ENCODE results near the gene VWA5B1. TPM values are rescaled to one million over a fixed set of nuclear protein-coding genes. Genes with fewer than 3 reads are reported as not detected.
"Not testable (repeated sequence)": the region's sequence is repeated elsewhere in the genome, so short reads cannot be mapped to it uniquely, and the experiment has no call there.

The VWA5B1 gene
- total RNA-seq, 1 donor from 2014 or later = 1.9 TPM

DNA sequence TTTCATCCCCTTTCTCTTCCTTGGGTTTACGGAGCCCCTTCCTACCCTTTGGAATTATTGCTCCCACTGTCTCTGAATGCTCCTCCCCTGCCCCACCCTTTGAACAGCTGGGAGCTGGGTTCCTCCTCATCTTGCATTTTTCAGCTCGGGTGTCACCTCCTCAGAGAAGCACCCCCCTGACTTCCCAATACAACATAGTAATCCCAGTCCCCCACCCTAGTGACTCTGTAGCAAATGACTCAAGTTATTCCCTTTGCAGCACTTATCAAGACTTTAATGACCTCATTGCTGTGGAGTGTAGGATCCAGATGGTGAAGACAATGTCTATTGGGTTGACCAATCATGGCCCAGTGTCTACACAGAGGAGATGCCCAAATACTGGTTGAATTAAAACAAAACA is 8.9 kb upstream of the VWA5B1 start:
- Mint-ChIP-seq H3K4me3 (no peak overlapping the region), H3K27ac (no peak overlapping the region), H3K4me1 (ENCODE audit: unreplicated experiment) (peaks cover 11% of the 10 kb centered on the region), H3K9me3 (peaks cover 10% of the 10 kb centered on the region), H3K27me3 (peaks cover 36% of the 10 kb centered on the region), H3K36me3 (no peaks in the 10 kb centered on the region)
- no peak for DNase-seq (ENCODE audit: extremely low spot score, unreplicated experiment)
- TF ChIP-seq, protein P1, sequence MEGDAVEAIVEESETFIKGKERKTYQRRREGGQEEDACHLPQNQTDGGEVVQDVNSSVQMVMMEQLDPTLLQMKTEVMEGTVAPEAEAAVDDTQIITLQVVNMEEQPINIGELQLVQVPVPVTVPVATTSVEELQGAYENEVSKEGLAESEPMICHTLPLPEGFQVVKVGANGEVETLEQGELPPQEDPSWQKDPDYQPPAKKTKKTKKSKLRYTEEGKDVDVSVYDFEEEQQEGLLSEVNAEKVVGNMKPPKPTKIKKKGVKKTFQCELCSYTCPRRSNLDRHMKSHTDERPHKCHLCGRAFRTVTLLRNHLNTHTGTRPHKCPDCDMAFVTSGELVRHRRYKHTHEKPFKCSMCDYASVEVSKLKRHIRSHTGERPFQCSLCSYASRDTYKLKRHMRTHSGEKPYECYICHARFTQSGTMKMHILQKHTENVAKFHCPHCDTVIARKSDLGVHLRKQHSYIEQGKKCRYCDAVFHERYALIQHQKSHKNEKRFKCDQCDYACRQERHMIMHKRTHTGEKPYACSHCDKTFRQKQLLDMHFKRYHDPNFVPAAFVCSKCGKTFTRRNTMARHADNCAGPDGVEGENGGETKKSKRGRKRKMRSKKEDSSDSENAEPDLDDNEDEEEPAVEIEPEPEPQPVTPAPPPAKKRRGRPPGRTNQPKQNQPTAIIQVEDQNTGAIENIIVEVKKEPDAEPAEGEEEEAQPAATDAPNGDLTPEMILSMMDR (conservative IDR thresholded peaks at IDR 0.05) = no peak

DNA sequence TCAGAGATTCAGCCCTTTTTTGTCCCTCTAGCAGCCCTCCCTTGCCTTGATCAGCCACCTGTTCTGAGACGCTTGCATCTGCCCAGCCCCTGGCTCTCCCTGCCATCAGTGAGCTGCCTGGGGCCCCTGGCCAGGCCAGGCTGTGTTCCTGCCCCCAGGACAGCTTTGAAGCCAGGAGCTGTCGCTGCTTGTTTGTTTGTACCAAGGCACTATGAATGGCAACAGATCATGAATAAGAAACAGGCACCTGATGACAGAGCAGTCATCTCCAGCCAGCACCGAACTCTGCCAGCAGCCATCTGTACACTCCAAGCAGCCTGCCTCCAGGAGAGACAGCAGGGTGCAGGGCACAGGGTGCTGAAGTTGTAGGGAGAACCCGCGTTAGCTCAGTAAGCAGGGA is 8.1 kb upstream of the VWA5B1 start:
- Mint-ChIP-seq H3K27me3 (peaks cover 33% of the 10 kb centered on the region), H3K4me3 (no peak overlapping the region), H3K36me3 (no peaks in the 10 kb centered on the region), H3K4me1 (ENCODE audit: unreplicated experiment) (peaks cover 11% of the 10 kb centered on the region), H3K27ac (no peak overlapping the region), H3K9me3 (peaks cover 10% of the 10 kb centered on the region)
- TF ChIP-seq, protein P1 (conservative IDR thresholded peaks at IDR 0.05) = no peak
- no peak for DNase-seq (ENCODE audit: extremely low spot score, unreplicated experiment)

DNA sequence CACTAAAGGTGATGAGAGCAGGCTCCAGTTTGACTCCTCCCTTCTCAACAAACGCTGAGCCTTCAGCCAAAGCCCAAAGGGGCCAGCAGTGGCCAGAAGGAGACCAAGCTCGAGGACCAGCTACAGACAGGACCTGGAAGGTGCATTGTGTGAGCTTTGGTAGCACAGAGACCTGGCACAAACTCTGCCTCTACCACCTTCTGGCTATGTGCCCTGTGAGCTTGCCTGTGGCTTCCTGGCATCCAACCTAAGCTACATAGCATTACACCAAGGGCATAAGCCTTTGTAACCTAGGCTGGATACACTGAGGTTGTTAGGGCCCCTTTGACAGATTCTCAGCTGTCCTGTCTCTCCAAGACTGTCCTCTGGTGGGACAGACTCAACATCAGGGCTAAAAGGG is 6.6 kb upstream of the VWA5B1 start:
- no peak for DNase-seq (ENCODE audit: extremely low spot score, unreplicated experiment)
- Mint-ChIP-seq H3K4me1 (ENCODE audit: unreplicated experiment) (peaks cover 6% of the 10 kb centered on the region), H3K27ac (no peak overlapping the region), H3K36me3 (no peaks in the 10 kb centered on the region), H3K9me3 (peaks cover 10% of the 10 kb centered on the region), H3K4me3 (no peak overlapping the region), H3K27me3 (peaks cover 38% of the 10 kb centered on the region)
- TF ChIP-seq, protein P1 (conservative IDR thresholded peaks at IDR 0.05) = no peak

DNA sequence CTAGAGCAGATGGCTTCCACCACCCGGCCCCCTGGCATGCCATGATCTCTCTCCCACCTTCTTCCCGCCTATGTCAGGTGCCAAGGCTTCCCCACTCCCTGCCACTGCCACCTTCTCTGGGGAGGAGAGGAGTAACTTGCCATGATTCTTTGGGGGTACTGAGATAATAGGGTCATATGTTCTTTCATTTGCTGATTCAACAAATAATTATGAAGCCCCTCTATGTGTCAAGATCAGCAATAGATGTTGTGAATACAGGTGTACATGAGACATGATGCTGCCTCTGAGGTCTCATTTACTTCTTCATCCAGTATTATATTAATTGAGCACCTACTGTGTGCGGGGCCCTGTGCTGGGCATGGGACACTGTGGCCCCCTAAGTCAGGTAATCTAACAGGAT is 6.0 kb upstream of the VWA5B1 start:
- H3K4me1 Mint-ChIP-seq (ENCODE audit: unreplicated experiment) = peaks cover under 1% of the 10 kb centered on the region
- no peaks in the 10 kb centered on the region for H3K36me3 Mint-ChIP-seq
- H3K27ac Mint-ChIP-seq = no peak overlapping the region
- DNase-seq (ENCODE audit: extremely low spot score, unreplicated experiment) = no peak
- H3K4me3 Mint-ChIP-seq = no peak overlapping the region
- H3K9me3 Mint-ChIP-seq = peaks cover 10% of the 10 kb centered on the region
- peaks cover 41% of the 10 kb centered on the region for H3K27me3 Mint-ChIP-seq
- TF ChIP-seq, protein P1 (conservative IDR thresholded peaks at IDR 0.05) = no peak

DNA sequence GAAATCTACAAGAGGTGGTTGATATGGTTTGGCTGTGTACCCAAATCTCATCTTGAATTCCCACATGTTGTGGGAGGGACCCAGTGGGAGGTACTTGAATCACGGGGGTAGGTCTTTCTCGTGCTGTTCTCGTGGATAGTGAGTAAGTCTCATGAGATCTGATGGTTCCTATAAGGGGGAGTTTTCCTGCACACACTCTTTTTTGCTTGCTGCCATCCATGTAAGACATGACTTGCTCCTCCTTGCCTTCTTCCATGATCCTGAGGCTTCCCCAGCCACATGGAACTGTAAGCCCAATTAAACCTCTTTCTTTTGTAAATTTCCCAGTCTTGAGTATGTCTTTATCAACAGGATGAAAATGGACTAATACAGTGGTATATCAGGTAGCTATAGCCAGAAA is 5.2 kb upstream of the VWA5B1 start:
- H3K27ac Mint-ChIP-seq = no peak overlapping the region
- TF ChIP-seq, protein P1 (conservative IDR thresholded peaks at IDR 0.05) = no peak
- H3K4me3 Mint-ChIP-seq = no peak overlapping the region
- H3K36me3 Mint-ChIP-seq = no peaks in the 10 kb centered on the region
- peaks cover 50% of the 10 kb centered on the region for H3K27me3 Mint-ChIP-seq
- no peak for DNase-seq (ENCODE audit: extremely low spot score, unreplicated experiment)
- peaks cover 5% of the 10 kb centered on the region for H3K4me1 Mint-ChIP-seq (ENCODE audit: unreplicated experiment)
- H3K9me3 Mint-ChIP-seq = peaks cover 10% of the 10 kb centered on the region

DNA sequence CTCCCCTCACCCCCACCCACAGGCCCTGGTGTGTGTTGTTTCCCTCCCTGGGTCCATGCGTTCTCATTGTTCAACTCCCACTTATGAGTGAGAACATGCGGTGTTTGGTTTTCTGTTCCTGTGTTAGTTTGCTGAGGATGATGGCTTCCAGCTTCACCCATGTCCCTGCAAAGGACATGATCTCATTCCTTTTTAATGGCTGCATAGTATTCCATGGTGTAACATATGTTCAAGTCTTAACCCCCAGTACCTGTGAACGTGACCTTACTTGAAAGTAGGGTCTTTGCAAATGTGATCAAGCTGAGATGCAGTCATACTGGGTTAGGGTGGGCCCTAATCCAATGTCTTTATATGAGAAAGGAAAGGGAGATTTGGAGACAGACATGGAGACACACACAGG is 3.0 kb upstream of the VWA5B1 start:
- H3K4me1 Mint-ChIP-seq (ENCODE audit: unreplicated experiment) = peaks cover 24% of the 10 kb centered on the region
- DNase-seq (ENCODE audit: extremely low spot score, unreplicated experiment); H3K4me3 Mint-ChIP-seq; H3K36me3 Mint-ChIP-seq: not testable (repeated sequence)
- H3K27ac Mint-ChIP-seq = peak overlapping the region; percentile 22
- peaks cover 70% of the 10 kb centered on the region for H3K27me3 Mint-ChIP-seq
- peaks cover 10% of the 10 kb centered on the region for H3K9me3 Mint-ChIP-seq

Measured in type B pancreatic cell (in vitro differentiated cells).